ENCODE results near the gene DIDO1.

The DIDO1 gene

DNA sequence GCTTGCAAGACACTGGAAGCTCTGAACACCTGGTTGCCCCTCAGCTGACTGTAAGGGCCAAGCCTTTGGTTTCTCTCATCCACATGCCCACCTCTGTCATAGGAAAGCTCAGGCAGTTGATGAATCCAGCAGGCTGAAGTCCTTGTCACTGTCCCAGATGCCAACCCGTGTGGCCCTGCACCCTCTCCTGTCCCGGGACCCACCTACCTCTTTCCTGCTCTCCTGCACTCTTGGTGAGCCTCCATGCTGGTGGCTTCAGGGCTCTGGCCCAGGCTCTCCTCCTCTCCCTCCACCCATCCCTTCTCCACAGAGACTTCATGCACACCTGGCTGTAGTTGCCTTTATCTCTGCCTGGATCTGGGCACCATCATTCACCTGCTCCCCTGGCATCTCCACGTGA is 7.7 kb upstream of the DIDO1 start:
- no peak overlapping the region for H2AK5ac ChIP-seq (ENCODE audit: low read length, severe bottlenecking)
- 87% methylated on average over 3 of the region's 3 CpGs for WGBS
- no peak overlapping the region for H2BK120ac ChIP-seq (ENCODE audit: low read depth, low read length)
- H4K8ac ChIP-seq (ENCODE audit: low read length): peak overlapping the region; percentile 16
- no peak overlapping the region for H4K91ac ChIP-seq (ENCODE audit: low read length)
- H3K79me1 ChIP-seq (replicated peaks; ENCODE audit: low read length, poor library complexity, severe bottlenecking): peaks cover 2% of the 10 kb centered on the region
- no peaks in the 10 kb centered on the region for H3K9me3 ChIP-seq (ENCODE audit: control insufficient read depth, low read length)
- no peaks in the 10 kb centered on the region for H3K27me3 ChIP-seq (ENCODE audit: control insufficient read depth in 1 of 2, insufficient read depth in 1 of 2, low read length in 2 of 2)
- H3K36me3 ChIP-seq (ENCODE audit: control insufficient read depth in 1 of 2, insufficient read depth in 2 of 2, low read depth in 1 of 2, low read length in 2 of 2): peaks cover 26 to 27% of the 10 kb centered on the region in 2 experiments
- DNase-seq: no peak
- H3K4me1 ChIP-seq (ENCODE audit: control insufficient read depth, insufficient read depth, low read depth, low read length): peaks cover 19% of the 10 kb centered on the region
- H3K14ac ChIP-seq (ENCODE audit: low read length in 2 of 2): no peak overlapping the region
- no peak overlapping the region for H3K4ac ChIP-seq (ENCODE audit: low read depth in 1 of 2, low read length in 2 of 2)
- H3K9ac ChIP-seq (ENCODE audit: low read length): no peak overlapping the region
- no peak overlapping the region for H3K27ac ChIP-seq (ENCODE audit: low read length, poor library complexity, severe bottlenecking)
- H2BK15ac ChIP-seq (ENCODE audit: low read depth, poor library complexity, severe bottlenecking): no peak overlapping the region
- H3K4me3 ChIP-seq (ENCODE audit: insufficient read depth in 1 of 2, low read depth in 1 of 2, low read length in 2 of 2): no peak overlapping the region
- H2BK12ac ChIP-seq (ENCODE audit: low read length in 2 of 2): peak overlapping the region; percentile 12 to 34
- no peak overlapping the region for H2BK5ac ChIP-seq (ENCODE audit: low read depth, low read length, poor library complexity, severe bottlenecking)
- no peak overlapping the region for H3K4me2 ChIP-seq (ENCODE audit: low read length, poor library complexity, severe bottlenecking)
- no peak overlapping the region for H3K18ac ChIP-seq (ENCODE audit: low read depth in 1 of 2, low read length in 2 of 2)
- H2AFZ ChIP-seq (ENCODE audit: low read depth, low read length): no peak overlapping the region
- peak overlapping the region in 1 of 2 experiments; percentile 49 for H3K23ac ChIP-seq (ENCODE audit: low read length in 2 of 2)

DNA sequence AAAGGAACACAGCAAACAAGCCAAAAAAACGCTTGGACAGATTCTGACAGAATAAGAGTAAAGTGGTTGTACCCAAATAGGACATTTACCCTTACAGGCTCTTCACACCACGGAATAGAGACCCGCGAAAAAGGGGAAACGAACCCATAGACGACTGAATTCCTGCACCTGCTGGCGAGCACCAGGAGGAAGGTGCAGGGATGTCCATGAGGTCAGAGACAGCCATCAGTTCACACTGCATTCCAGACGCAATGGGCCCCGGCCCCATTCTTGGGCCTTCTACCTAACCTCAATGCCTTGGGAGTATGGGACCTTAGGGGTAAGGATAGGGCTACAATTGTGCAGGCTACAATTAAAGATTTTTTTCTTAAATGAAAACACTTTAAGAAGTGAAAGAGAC is 5.2 kb upstream of the DIDO1 start:
- H3K14ac ChIP-seq (ENCODE audit: low read length in 2 of 2): no peak overlapping the region
- no peaks in the 10 kb centered on the region for H3K27me3 ChIP-seq (ENCODE audit: control insufficient read depth in 1 of 2, insufficient read depth in 1 of 2, low read length in 2 of 2)
- H4K91ac ChIP-seq (ENCODE audit: low read length): no peak overlapping the region
- H3K9ac ChIP-seq (ENCODE audit: low read length): no peak overlapping the region
- no peak overlapping the region for H3K4me2 ChIP-seq (ENCODE audit: low read length, poor library complexity, severe bottlenecking)
- WGBS: 93% methylated on average over 9 of the region's 9 CpGs
- no peak overlapping the region for H3K4ac ChIP-seq (ENCODE audit: low read depth in 1 of 2, low read length in 2 of 2)
- no peak overlapping the region for H2AFZ ChIP-seq (ENCODE audit: low read depth, low read length)
- no peak for DNase-seq
- no peak overlapping the region for H2AK5ac ChIP-seq (ENCODE audit: low read length, severe bottlenecking)
- H2BK12ac ChIP-seq (ENCODE audit: low read length in 2 of 2): no peak overlapping the region
- H3K27ac ChIP-seq (ENCODE audit: low read length, poor library complexity, severe bottlenecking): no peak overlapping the region
- no peak overlapping the region for H2BK120ac ChIP-seq (ENCODE audit: low read depth, low read length)
- no peak overlapping the region for H3K23ac ChIP-seq (ENCODE audit: low read length in 2 of 2)
- H3K9me3 ChIP-seq (ENCODE audit: control insufficient read depth, low read length): no peaks in the 10 kb centered on the region
- no peaks in the 10 kb centered on the region for H3K79me1 ChIP-seq (replicated peaks; ENCODE audit: low read length, poor library complexity, severe bottlenecking)
- peaks cover 22 to 27% of the 10 kb centered on the region in 2 experiments for H3K36me3 ChIP-seq (ENCODE audit: control insufficient read depth in 1 of 2, insufficient read depth in 2 of 2, low read depth in 1 of 2, low read length in 2 of 2)
- no peak overlapping the region for H3K18ac ChIP-seq (ENCODE audit: low read depth in 1 of 2, low read length in 2 of 2)
- no peak overlapping the region for H4K8ac ChIP-seq (ENCODE audit: low read length)
- no peak overlapping the region for H3K4me3 ChIP-seq (ENCODE audit: insufficient read depth in 1 of 2, low read depth in 1 of 2, low read length in 2 of 2)
- H2BK15ac ChIP-seq (ENCODE audit: low read depth, poor library complexity, severe bottlenecking): no peak overlapping the region
- H3K4me1 ChIP-seq (ENCODE audit: control insufficient read depth, insufficient read depth, low read depth, low read length): peaks cover 32% of the 10 kb centered on the region
- H2BK5ac ChIP-seq (ENCODE audit: low read depth, low read length, poor library complexity, severe bottlenecking): no peak overlapping the region

DNA sequence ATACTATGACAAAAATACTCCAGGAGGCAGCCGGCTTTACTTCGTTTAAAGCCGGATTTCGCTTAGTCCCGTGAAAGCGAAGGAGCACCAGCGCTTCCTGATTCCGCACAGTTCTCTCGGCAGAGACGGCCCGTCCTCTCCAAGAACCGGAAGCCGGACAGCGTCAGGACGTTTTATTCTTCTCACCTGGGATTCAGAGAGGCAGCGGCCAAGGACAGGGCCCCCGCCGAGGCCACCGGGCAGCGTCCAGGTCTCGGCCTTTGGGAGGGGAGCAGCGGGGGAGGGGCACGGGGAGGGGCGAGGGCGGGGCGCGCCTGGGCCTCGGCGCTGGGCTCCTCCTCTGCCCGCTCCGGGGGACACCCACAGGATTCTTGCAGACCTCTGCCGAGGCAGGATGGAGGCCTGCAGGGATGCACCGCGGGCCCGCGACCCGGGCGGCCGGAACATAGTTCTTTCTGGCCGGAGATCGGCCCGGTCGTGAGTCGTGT is 2.8 kb upstream of the DIDO1 start:
- Histone ChIP-seq H2AK5ac (ENCODE audit: low read length, severe bottlenecking) (peak overlapping the region; percentile 45), H2BK12ac (ENCODE audit: low read length in 2 of 2) (no peak overlapping the region), H3K9me3 (ENCODE audit: control insufficient read depth, low read length) (no peaks in the 10 kb centered on the region), H3K14ac (ENCODE audit: low read length in 2 of 2) (peak overlapping the region in 1 of 2 experiments; percentile 36), H2BK15ac (ENCODE audit: low read depth, poor library complexity, severe bottlenecking) (no peak overlapping the region), H3K4me3 (ENCODE audit: insufficient read depth in 1 of 2, low read depth in 1 of 2, low read length in 2 of 2) (peak overlapping the region; percentile 57 to 83), H3K4me1 (ENCODE audit: control insufficient read depth, insufficient read depth, low read depth, low read length) (peaks cover 27% of the 10 kb centered on the region), H3K27ac (ENCODE audit: low read length, poor library complexity, severe bottlenecking) (peak overlapping the region; percentile 93), H3K18ac (ENCODE audit: low read depth in 1 of 2, low read length in 2 of 2) (peak overlapping the region; percentile 55 to 65), H3K23ac (ENCODE audit: low read length in 2 of 2) (no peak overlapping the region), H3K9ac (ENCODE audit: low read length) (peak overlapping the region; percentile 89), H2BK120ac (ENCODE audit: low read depth, low read length) (no peak overlapping the region), H3K36me3 (ENCODE audit: control insufficient read depth in 1 of 2, insufficient read depth in 2 of 2, low read depth in 1 of 2, low read length in 2 of 2) (peaks cover 9 to 11% of the 10 kb centered on the region in 2 experiments), H4K8ac (ENCODE audit: low read length) (peak overlapping the region; percentile 87), H4K91ac (ENCODE audit: low read length) (peak overlapping the region; percentile 71), H3K4ac (ENCODE audit: low read depth in 1 of 2, low read length in 2 of 2) (peak overlapping the region; percentile 74 to 95), H2BK5ac (ENCODE audit: low read depth, low read length, poor library complexity, severe bottlenecking) (no peak overlapping the region), H3K27me3 (ENCODE audit: control insufficient read depth in 1 of 2, insufficient read depth in 1 of 2, low read length in 2 of 2) (no peaks in the 10 kb centered on the region), H2AFZ (ENCODE audit: low read depth, low read length) (no peak overlapping the region), H3K4me2 (ENCODE audit: low read length, poor library complexity, severe bottlenecking) (peak overlapping the region; percentile 90), H3K79me1 (replicated peaks; ENCODE audit: low read length, poor library complexity, severe bottlenecking) (no peaks in the 10 kb centered on the region)
- peak; percentile 79 for DNase-seq
- WGBS: 1% methylated on average over 38 of the region's 44 CpGs

DNA sequence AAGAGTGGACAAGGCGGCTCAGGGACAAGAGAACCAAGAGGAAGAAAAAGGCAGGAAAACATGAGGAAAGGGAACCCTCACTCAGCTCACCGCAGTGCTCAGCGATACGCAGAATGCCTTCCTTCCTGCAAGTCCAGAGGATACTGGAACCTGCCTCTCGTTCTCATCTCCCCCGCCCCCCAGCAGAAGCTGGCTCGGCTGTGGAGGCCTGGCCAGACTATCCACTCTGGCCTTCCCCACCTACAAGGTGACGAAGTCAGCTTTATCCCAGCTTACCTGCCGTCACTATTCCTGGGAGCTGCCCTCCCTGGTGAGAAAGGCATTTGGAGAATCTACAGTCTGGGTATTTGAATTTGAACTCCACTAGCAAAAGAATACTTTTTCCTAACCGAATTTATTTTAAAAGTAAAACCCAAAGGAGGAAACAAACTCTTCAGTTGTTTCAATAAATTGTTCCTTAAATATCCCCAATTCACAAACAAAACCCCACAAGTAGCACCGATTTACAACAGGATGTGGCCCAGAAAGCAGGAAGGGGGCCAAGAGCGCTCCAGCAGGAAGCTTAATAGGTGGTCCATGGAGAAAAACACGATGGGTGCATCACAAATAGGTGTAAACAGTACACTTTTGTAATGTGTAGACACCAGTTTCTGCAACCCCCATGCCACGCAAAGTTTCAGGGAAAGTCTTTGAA is 2.1 kb upstream of the DIDO1 start:
- H2BK15ac ChIP-seq (ENCODE audit: low read depth, poor library complexity, severe bottlenecking): no peak overlapping the region

More for the DNA sequence above, 2.1 kb upstream of the DIDO1 start:
- Histone ChIP-seq H3K9me3 (ENCODE audit: control insufficient read depth, low read length) (no peaks in the 10 kb centered on the region), H3K18ac (ENCODE audit: low read depth in 1 of 2, low read length in 2 of 2) (peak overlapping the region; percentile 53 to 55), H3K4me3 (ENCODE audit: insufficient read depth in 1 of 2, low read depth in 1 of 2, low read length in 2 of 2) (peak overlapping the region in 1 of 2 experiments; percentile 83), H2AK5ac (ENCODE audit: low read length, severe bottlenecking) (peak overlapping the region; percentile 80), H2BK120ac (ENCODE audit: low read depth, low read length) (no peak overlapping the region), H2AFZ (ENCODE audit: low read depth, low read length) (no peak overlapping the region), H3K23ac (ENCODE audit: low read length in 2 of 2) (no peak overlapping the region), H4K8ac (ENCODE audit: low read length) (peak overlapping the region; percentile 77), H3K79me1 (replicated peaks; ENCODE audit: low read length, poor library complexity, severe bottlenecking) (no peaks in the 10 kb centered on the region), H2BK12ac (ENCODE audit: low read length in 2 of 2) (peak overlapping the region in 1 of 2 experiments; percentile 21), H3K4me2 (ENCODE audit: low read length, poor library complexity, severe bottlenecking) (peak overlapping the region; percentile 90), H3K4me1 (ENCODE audit: control insufficient read depth, insufficient read depth, low read depth, low read length) (peaks cover 24% of the 10 kb centered on the region), H3K14ac (ENCODE audit: low read length in 2 of 2) (no peak overlapping the region), H3K4ac (ENCODE audit: low read depth in 1 of 2, low read length in 2 of 2) (peak overlapping the region in 1 of 2 experiments; percentile 95), H3K27me3 (ENCODE audit: control insufficient read depth in 1 of 2, insufficient read depth in 1 of 2, low read length in 2 of 2) (no peaks in the 10 kb centered on the region), H4K91ac (ENCODE audit: low read length) (peak overlapping the region; percentile 73), H2BK5ac (ENCODE audit: low read depth, low read length, poor library complexity, severe bottlenecking) (no peak overlapping the region), H3K27ac (ENCODE audit: low read length, poor library complexity, severe bottlenecking) (peak overlapping the region; percentile 93), H3K36me3 (ENCODE audit: control insufficient read depth in 1 of 2, insufficient read depth in 2 of 2, low read depth in 1 of 2, low read length in 2 of 2) (peaks cover 2 to 4% of the 10 kb centered on the region in 2 experiments), H3K9ac (ENCODE audit: low read length) (peak overlapping the region; percentile 89)
- peak; percentile 36 for DNase-seq
- WGBS: 28% methylated on average over 11 of the region's 14 CpGs
